OCI-LY7 (cell line): ENCODE results near the gene SLC25A14.
"Not testable (repeated sequence)": the region's sequence is repeated elsewhere in the genome, so short reads cannot be mapped to it uniquely, and the experiment has no call there.

Source experiments
- EZH2phosphoT487 ChIP-seq: fragments of 200-600 bp; sonication (generic); IDR thresholded peaks from 2 replicates; pipeline ENCODE4 v1.6.1; 2018; ENCODE audit warnings: low read depth, borderline replicate concordance, mild to moderate bottlenecking, mixed run types, antibody characterized with exemption, low read length, moderate library complexity, mixed read lengths
- TF ChIP-seq, protein P1 (sequence below): fragments of 200-600 bp; sonication (generic); conservative IDR thresholded peaks from 2 replicates; pipeline ENCODE4 v1.5.1; 2014; ENCODE audit warnings: mild to moderate bottlenecking, antibody characterized with exemption, low read length, moderate library complexity, mixed read lengths

DNA sequence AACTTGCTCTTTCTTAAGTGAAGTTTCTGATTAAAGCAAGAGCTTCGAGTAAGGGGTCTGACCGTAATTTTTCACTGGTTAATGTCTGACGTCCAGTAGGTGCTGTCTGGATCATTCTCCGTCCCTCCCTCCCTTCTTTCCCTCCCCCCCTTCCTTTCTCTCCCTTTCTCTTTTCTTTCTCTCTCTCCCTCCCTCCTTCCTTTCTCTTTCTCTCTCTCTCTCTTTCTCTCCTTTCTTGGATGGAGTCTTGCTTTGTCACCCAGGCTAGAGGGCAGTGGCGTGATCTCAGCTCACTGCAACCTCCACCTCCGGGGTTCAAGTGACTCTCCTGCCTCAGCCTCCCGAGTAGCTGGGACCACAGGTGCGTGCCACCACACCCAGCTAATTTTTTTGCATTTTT lies 850 bp upstream of the SLC25A14 start:
- TF ChIP-seq, protein P1, sequence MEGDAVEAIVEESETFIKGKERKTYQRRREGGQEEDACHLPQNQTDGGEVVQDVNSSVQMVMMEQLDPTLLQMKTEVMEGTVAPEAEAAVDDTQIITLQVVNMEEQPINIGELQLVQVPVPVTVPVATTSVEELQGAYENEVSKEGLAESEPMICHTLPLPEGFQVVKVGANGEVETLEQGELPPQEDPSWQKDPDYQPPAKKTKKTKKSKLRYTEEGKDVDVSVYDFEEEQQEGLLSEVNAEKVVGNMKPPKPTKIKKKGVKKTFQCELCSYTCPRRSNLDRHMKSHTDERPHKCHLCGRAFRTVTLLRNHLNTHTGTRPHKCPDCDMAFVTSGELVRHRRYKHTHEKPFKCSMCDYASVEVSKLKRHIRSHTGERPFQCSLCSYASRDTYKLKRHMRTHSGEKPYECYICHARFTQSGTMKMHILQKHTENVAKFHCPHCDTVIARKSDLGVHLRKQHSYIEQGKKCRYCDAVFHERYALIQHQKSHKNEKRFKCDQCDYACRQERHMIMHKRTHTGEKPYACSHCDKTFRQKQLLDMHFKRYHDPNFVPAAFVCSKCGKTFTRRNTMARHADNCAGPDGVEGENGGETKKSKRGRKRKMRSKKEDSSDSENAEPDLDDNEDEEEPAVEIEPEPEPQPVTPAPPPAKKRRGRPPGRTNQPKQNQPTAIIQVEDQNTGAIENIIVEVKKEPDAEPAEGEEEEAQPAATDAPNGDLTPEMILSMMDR, result not testable (repeated sequence)
- not testable (repeated sequence) for TF ChIP-seq EZH2phosphoT487
